Neural cell (in vitro differentiated cells): ENCODE measurements around the gene CELF4. TPM values are rescaled to one million over a fixed set of nuclear protein-coding genes. Genes with fewer than 3 reads are reported as not detected.

ENCODE experiments used
- H2AFZ ChIP-seq: fragments of 200-600, 300-800 bp; sonication (generic), shearing (Covaris generic); 2 replicates; pipeline ENCODE4 v1.6.0; 2014; ENCODE audit warnings: low read depth, mild to moderate bottlenecking, antibody characterized with exemption, low read length, moderate library complexity
- H3F3A ChIP-seq: fragments of 200-600 bp; shearing (Covaris generic); 2 replicates; pipeline ENCODE4 v1.6.1; 2016; ENCODE audit warnings: mild to moderate bottlenecking, moderate library complexity, mixed read lengths, antibody characterized with exemption, low read length; ENCODE audit not compliant: insufficient read depth, poor library complexity, severe bottlenecking
- H3K27ac ChIP-seq: fragments of 200-600, 300-800 bp; sonication (generic), shearing (Covaris generic); 2 replicates; pipeline ENCODE4 v1.5.1; 2014; ENCODE audit warnings: mild to moderate bottlenecking, low read length, moderate library complexity
- H3K27me3 ChIP-seq: fragments of 300-800, 200-600 bp; sonication (generic), shearing (Covaris generic); 2 replicates; pipeline ENCODE4 v1.6.0; 2014; ENCODE audit warnings: mild to moderate bottlenecking, low read depth, low read length, moderate library complexity; ENCODE audit not compliant: insufficient read depth
- H3K36me3 ChIP-seq: fragments of 300-800, 200-600 bp; sonication (generic), shearing (Covaris generic); 2 replicates; pipeline ENCODE4 v1.5.1; 2014; ENCODE audit warnings: mild to moderate bottlenecking, antibody characterized with exemption, low read length, moderate library complexity; ENCODE audit not compliant: insufficient read depth
- H3K4me2 ChIP-seq: fragments of 300-800, 200-600 bp; sonication (generic), shearing (Covaris generic); 2 replicates; pipeline ENCODE4 v1.6.0; 2014; ENCODE audit warnings: mild to moderate bottlenecking, low read length
- H3K4me3 ChIP-seq: fragments of 300-800, 200-600 bp; sonication (generic), shearing (Covaris generic); 2 replicates; pipeline ENCODE4 v1.5.1; 2014; ENCODE audit warnings: mild to moderate bottlenecking, low read length, moderate library complexity
- H3K79me2 ChIP-seq: fragments of 200-600 bp; shearing (Covaris generic); replicated peaks from 2 replicates; pipeline ENCODE4 v1.6.0; 2014; ENCODE audit warnings: mild to moderate bottlenecking, low read length, moderate library complexity; ENCODE audit not compliant: insufficient read depth
- H3K9ac ChIP-seq: fragments of 300-800, 200-600 bp; sonication (generic), shearing (Covaris generic); 2 replicates; pipeline ENCODE4 v1.6.1; 2016; ENCODE audit warnings: mild to moderate bottlenecking, low read length, mixed read lengths
- H3K9me2 ChIP-seq: fragments of 200-600 bp; shearing (Covaris generic); 2 replicates; pipeline ENCODE4 v1.6.1; 2016; ENCODE audit warnings: mild to moderate bottlenecking, low read length, mixed read lengths; ENCODE audit not compliant: insufficient read depth
- H3K9me3 ChIP-seq: fragments of 200-600, 300-800 bp; sonication (generic), shearing (Covaris generic); 2 replicates; pipeline ENCODE4 v1.6.1; 2016; ENCODE audit warnings: mild to moderate bottlenecking, mixed run types, low read length, moderate library complexity, mixed read lengths
- H4K20me1 ChIP-seq: fragments of 200-600 bp; shearing (Covaris generic); 2 replicates; pipeline ENCODE4 v1.6.1; 2016; ENCODE audit warnings: mild to moderate bottlenecking, mixed run types; ENCODE audit not compliant: insufficient read depth
- EP300 ChIP-seq: fragments of 450-650 bp; conservative IDR thresholded peaks from 2 replicates; pipeline ENCODE4 v1.6.1; 2014; ENCODE audit warnings: antibody characterized with exemption, mild to moderate bottlenecking, moderate library complexity; ENCODE audit not compliant: poor library complexity, severe bottlenecking
- EZH2 ChIP-seq: fragments of 200-600, 300-800 bp; shearing (Covaris generic), sonication (generic); IDR thresholded peaks from 2 replicates; pipeline ENCODE4 v1.6.1; 2014; ENCODE audit warnings: antibody characterized with exemption, low read length, borderline replicate concordance, mild to moderate bottlenecking; ENCODE audit not compliant: insufficient read depth, poor library complexity, severe bottlenecking
- MXI1 ChIP-seq: fragments of 450-650 bp; conservative IDR thresholded peaks from 2 replicates; pipeline ENCODE4 v1.6.1; 2014; ENCODE audit warnings: antibody characterized with exemption, mild to moderate bottlenecking; ENCODE audit not compliant: poor library complexity, severe bottlenecking
- POLR2AphosphoS5 ChIP-seq: IDR thresholded peaks from 2 replicates; pipeline ENCODE4 v1.6.1; 2012
- RAD21 ChIP-seq: fragments of 450-650 bp; conservative IDR thresholded peaks from 2 replicates; pipeline ENCODE4 v1.6.1; 2014; ENCODE audit warnings: antibody characterized with exemption, mild to moderate bottlenecking, moderate library complexity
- SMC3 ChIP-seq: fragments of 450-650 bp; conservative IDR thresholded peaks from 2 replicates; pipeline ENCODE4 v1.6.1; 2014; ENCODE audit warnings: antibody characterized with exemption, mild to moderate bottlenecking, moderate library complexity; ENCODE audit not compliant: poor library complexity
- TAF1 ChIP-seq: IDR thresholded peaks from 2 replicates; pipeline ENCODE4 v1.6.1; 2012; ENCODE audit warnings: low read depth
- polyA plus RNA-seq: library from polyadenylated mRNA; depleted of rRNA; stranded (reverse); fragments of >200 nt; gene quantifications from 2 replicates; pipeline ENCODE4 v1.2.3, GENCODE V29; 2014
- TF ChIP-seq, protein P1 (sequence below): IDR thresholded peaks from 2 replicates; pipeline ENCODE4 v1.6.1; 2012; ENCODE audit warnings: borderline replicate concordance
- TF ChIP-seq, protein P2 (sequence below): fragments of 450-650 bp; IDR thresholded peaks from 2 replicates; pipeline ENCODE4 v1.5.1; 2014; ENCODE audit warnings: antibody characterized with exemption, mild to moderate bottlenecking, moderate library complexity; ENCODE audit not compliant: poor library complexity, severe bottlenecking

The CELF4 gene
- polyA plus RNA-seq, 1 donor from 2014 or later, result 191 TPM

DNA sequence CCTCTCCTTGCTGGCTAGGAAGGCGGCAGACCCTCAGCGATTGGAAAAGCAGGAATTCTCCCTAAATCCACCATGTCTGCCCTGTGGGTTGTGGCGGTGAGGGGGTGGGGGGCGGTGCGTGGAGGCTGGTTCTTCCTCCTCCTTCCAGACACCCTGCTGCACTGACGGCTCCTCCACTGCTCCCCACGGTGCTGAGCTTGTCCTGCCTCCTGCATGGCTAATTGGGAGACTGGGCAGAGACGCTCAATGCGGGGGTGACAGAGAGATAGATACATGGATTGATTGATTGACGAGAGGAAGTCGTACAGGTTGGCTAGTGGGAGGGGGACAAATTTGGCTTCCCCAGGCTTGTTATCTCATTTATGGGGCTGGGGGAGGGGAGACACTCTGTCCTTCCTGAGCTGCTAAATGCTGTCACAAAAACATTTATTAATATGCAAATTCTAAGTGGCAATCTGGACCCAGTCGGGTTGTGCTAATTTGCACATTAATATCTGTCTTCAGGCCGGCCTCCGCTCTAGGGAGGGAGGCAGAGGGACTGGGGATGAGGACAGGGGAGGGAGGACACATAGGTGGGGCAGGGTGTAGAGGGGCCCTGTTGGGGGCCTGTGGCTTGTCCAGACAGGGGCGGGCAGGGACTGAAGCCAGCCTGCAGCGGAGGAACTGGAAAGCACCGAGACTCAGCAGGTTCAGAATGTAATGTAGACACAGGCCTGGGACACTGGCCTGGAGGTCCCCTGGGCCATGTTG, 181.6 kb downstream of the CELF4 start:
- H3K4me3 ChIP-seq, result no peak overlapping the region
- H4K20me1 ChIP-seq, result no peaks in the 10 kb centered on the region
- H3K4me2 ChIP-seq, result no peak overlapping the region
- no peaks in the 10 kb centered on the region for H3F3A ChIP-seq
- no peaks in the 10 kb centered on the region for H3K9me3 ChIP-seq
- no peaks in the 10 kb centered on the region for H3K79me2 ChIP-seq
- no peak overlapping the region for H3K9ac ChIP-seq
- no peaks in the 10 kb centered on the region for H3K36me3 ChIP-seq
- H2AFZ ChIP-seq, result no peak overlapping the region
- TF ChIP-seq SMC3 (no peak), POLR2AphosphoS5 (no peak), EP300 (no peak), TAF1 (no peak), RAD21 (no peak), EZH2 (no peak), MXI1 (no peak)
- TF ChIP-seq, protein P1, sequence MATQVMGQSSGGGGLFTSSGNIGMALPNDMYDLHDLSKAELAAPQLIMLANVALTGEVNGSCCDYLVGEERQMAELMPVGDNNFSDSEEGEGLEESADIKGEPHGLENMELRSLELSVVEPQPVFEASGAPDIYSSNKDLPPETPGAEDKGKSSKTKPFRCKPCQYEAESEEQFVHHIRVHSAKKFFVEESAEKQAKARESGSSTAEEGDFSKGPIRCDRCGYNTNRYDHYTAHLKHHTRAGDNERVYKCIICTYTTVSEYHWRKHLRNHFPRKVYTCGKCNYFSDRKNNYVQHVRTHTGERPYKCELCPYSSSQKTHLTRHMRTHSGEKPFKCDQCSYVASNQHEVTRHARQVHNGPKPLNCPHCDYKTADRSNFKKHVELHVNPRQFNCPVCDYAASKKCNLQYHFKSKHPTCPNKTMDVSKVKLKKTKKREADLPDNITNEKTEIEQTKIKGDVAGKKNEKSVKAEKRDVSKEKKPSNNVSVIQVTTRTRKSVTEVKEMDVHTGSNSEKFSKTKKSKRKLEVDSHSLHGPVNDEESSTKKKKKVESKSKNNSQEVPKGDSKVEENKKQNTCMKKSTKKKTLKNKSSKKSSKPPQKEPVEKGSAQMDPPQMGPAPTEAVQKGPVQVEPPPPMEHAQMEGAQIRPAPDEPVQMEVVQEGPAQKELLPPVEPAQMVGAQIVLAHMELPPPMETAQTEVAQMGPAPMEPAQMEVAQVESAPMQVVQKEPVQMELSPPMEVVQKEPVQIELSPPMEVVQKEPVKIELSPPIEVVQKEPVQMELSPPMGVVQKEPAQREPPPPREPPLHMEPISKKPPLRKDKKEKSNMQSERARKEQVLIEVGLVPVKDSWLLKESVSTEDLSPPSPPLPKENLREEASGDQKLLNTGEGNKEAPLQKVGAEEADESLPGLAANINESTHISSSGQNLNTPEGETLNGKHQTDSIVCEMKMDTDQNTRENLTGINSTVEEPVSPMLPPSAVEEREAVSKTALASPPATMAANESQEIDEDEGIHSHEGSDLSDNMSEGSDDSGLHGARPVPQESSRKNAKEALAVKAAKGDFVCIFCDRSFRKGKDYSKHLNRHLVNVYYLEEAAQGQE, result no peak
- TF ChIP-seq, protein P2, sequence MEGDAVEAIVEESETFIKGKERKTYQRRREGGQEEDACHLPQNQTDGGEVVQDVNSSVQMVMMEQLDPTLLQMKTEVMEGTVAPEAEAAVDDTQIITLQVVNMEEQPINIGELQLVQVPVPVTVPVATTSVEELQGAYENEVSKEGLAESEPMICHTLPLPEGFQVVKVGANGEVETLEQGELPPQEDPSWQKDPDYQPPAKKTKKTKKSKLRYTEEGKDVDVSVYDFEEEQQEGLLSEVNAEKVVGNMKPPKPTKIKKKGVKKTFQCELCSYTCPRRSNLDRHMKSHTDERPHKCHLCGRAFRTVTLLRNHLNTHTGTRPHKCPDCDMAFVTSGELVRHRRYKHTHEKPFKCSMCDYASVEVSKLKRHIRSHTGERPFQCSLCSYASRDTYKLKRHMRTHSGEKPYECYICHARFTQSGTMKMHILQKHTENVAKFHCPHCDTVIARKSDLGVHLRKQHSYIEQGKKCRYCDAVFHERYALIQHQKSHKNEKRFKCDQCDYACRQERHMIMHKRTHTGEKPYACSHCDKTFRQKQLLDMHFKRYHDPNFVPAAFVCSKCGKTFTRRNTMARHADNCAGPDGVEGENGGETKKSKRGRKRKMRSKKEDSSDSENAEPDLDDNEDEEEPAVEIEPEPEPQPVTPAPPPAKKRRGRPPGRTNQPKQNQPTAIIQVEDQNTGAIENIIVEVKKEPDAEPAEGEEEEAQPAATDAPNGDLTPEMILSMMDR, result no peak
- no peaks in the 10 kb centered on the region for H3K9me2 ChIP-seq
- H3K27me3 ChIP-seq, result no peaks in the 10 kb centered on the region
- H3K27ac ChIP-seq, result no peak overlapping the region

DNA sequence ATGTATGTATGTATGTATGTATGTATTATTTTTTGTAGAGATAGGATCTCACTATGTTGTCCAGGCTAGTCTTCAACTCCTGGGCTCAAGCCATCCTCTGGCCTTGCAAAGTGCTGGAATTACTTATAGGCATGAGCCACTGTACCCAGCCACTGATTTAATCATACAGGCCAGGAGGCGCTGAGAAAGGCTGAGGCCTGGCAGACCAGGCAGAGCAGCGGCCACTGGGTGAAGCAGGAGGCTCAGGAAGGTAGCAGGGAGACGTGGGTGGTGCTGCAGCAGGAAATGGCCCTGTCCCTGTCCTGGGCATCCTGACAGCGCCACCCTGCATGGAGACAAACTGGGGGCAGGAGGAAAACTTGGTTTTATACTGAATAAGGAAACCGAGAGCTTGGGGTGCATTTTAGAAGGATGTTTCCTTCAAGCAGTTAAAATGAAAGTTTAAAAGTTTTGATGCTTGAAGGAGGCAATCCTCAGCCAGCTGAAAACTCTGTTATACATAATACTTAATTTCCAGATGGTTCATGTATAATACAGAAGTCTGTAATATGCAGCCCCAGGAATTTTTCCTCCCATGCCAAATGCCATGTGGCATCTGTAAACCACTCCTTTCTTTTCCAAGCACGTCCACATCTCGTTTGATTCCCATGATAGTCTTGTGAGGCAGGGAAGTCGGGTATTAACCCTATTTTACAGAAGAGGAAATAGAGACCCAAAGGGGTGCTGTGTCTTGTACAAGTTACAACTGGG, 182.4 kb downstream of the CELF4 start:
- H2AFZ ChIP-seq, result no peak overlapping the region
- no peaks in the 10 kb centered on the region for H3K36me3 ChIP-seq
- H4K20me1 ChIP-seq, result no peaks in the 10 kb centered on the region
- H3K4me2 ChIP-seq, result no peak overlapping the region
- H3F3A ChIP-seq, result no peaks in the 10 kb centered on the region
- H3K27ac ChIP-seq, result no peak overlapping the region
- H3K27me3 ChIP-seq, result no peaks in the 10 kb centered on the region
- H3K4me3 ChIP-seq, result no peak overlapping the region
- no peak overlapping the region for H3K9ac ChIP-seq
- no peaks in the 10 kb centered on the region for H3K9me2 ChIP-seq
- H3K79me2 ChIP-seq, result no peaks in the 10 kb centered on the region
- H3K9me3 ChIP-seq, result no peaks in the 10 kb centered on the region
- TF ChIP-seq EZH2 (no peak), MXI1 (no peak), RAD21 (no peak), SMC3 (no peak), POLR2AphosphoS5 (no peak), TAF1 (no peak), EP300 (no peak)
- TF ChIP-seq, protein P1, result no peak
- TF ChIP-seq, protein P2, result no peak
